ENCODE data around the gene C18orf32.

GRCh38 chr18:49503931-49504330, 16.9 kb upstream of the C18orf32 start:
- TF ChIP-seq REST (IDR thresholded peaks at IDR 0.05; ENCODE audit: insufficient read depth in 1 of 2, low read depth in 2 of 2, low read length in 2 of 2): no peak
- TF ChIP-seq POLR2AphosphoS5 (IDR thresholded peaks at IDR 0.05; ENCODE audit: low read depth, low read length): no peak
- TF ChIP-seq TAF1 (IDR thresholded peaks at IDR 0.05; ENCODE audit: borderline replicate concordance, insufficient read depth, low read length): no peak

Measured in PFSK-1 (cell line).